HepG2 (cell line): ENCODE results near the gene AP2S1. TPM values are rescaled to one million over a fixed set of nuclear protein-coding genes. Genes with fewer than 3 reads are reported as not detected.

Experiments
- ATRX ChIP-seq: sonication (generic); formaldehyde crosslinking; IDR thresholded peaks from 2 replicates; pipeline ENCODE4 v1.4.0; 2020; ENCODE audit warnings: missing genetic modification reagents, borderline replicate concordance
- IKZF4 ChIP-seq: sonication (generic); formaldehyde crosslinking; IDR thresholded peaks from 2 replicates; pipeline ENCODE4 v1.5.1; 2020; ENCODE audit warnings: borderline replicate concordance, mild to moderate bottlenecking, low read depth, missing genetic modification reagents; ENCODE audit errors: not compliant biosample characterization
- IRF2 ChIP-seq: IDR thresholded peaks from 2 replicates; pipeline ENCODE4 v1.6.1; 2018; ENCODE audit warnings: missing genetic modification reagents, missing compliant biosample characterization
- POGZ ChIP-seq: sonication (generic); formaldehyde crosslinking; IDR thresholded peaks from 2 replicates; pipeline ENCODE4 v1.4.0; 2020; ENCODE audit warnings: mild to moderate bottlenecking, missing genetic modification reagents
- SALL1 ChIP-seq: sonication (generic); formaldehyde crosslinking; IDR thresholded peaks from 2 replicates; pipeline ENCODE4 v1.8.0; 2022; ENCODE audit warnings: mild to moderate bottlenecking, missing genetic modification reagents
- SNAI1 ChIP-seq: sonication (generic); formaldehyde crosslinking; IDR thresholded peaks from 2 replicates; pipeline ENCODE4 v1.5.0; 2020; ENCODE audit warnings: mild to moderate bottlenecking, missing genetic modification reagents, borderline replicate concordance
- ZMYM2 ChIP-seq: sonication (generic); formaldehyde crosslinking; IDR thresholded peaks from 2 replicates; pipeline ENCODE4 v1.8.0; 2022; ENCODE audit warnings: mild to moderate bottlenecking, missing genetic modification reagents
- ZNF17 ChIP-seq: sonication (generic); formaldehyde crosslinking; IDR thresholded peaks from 2 replicates; pipeline ENCODE4 v1.5.0; 2020; ENCODE audit warnings: mild to moderate bottlenecking, missing genetic modification reagents
- ZNF292 ChIP-seq: sonication (generic); formaldehyde crosslinking; IDR thresholded peaks from 2 replicates; pipeline ENCODE4 v1.8.1; 2022; ENCODE audit warnings: mild to moderate bottlenecking, low read depth, missing genetic modification reagents, borderline replicate concordance
- ZNF7 ChIP-seq: IDR thresholded peaks from 2 replicates; pipeline ENCODE4 v1.6.1; 2016; ENCODE audit warnings: missing biosample characterization, missing genetic modification reagents
- ZNF766 ChIP-seq: sonication (generic); formaldehyde crosslinking; IDR thresholded peaks from 2 replicates; pipeline ENCODE4 v1.5.0; 2020; ENCODE audit warnings: missing genetic modification reagents, borderline replicate concordance
- ZNF768 ChIP-seq: sonication (generic); formaldehyde crosslinking; IDR thresholded peaks from 2 replicates; pipeline ENCODE4 v1.4.0; 2020; ENCODE audit warnings: missing genetic modification reagents
- ZSCAN22 ChIP-seq: sonication (generic); formaldehyde crosslinking; IDR thresholded peaks from 2 replicates; pipeline ENCODE4 v1.4.0; 2020; ENCODE audit warnings: mild to moderate bottlenecking, missing genetic modification reagents
- polyA plus RNA-seq, 8 experiments: library from polyadenylated mRNA; depleted of rRNA in 3 of 8; stranded (reverse) in 7 of 8; unstranded in 1 of 8; fragments of >200 nt; fragmentation: Illumina TruSeq in 4 of 8; extraction: Trizol in 4 of 8; gene quantifications; 2 replicates each; pipeline versions ENCODE4 v1.2.1 to v1.2.3, GENCODE V29; 2011 to 2016; ENCODE audit warnings: low read depth in 4 of 8, missing spikeins in 1 of 8, mixed read lengths in 1 of 8; ENCODE audit not compliant: insufficient read depth in 1 of 8
- total RNA-seq, 5 experiments: library from RNA; depleted of rRNA; stranded (reverse); fragments of >200 nt; fragmentation: Illumina TruSeq; extraction: Trizol; gene quantifications; 2 replicates each; pipeline ENCODE4 v1.2.3, GENCODE V29; 2016; ENCODE audit warnings: low read depth in 1 of 5
- TF ChIP-seq, protein P1 (sequence below): sonication (generic); formaldehyde crosslinking; IDR thresholded peaks from 2 replicates; pipeline ENCODE4 v1.9.0; 2021; ENCODE audit warnings: missing genetic modification reagents, mild to moderate bottlenecking, borderline replicate concordance
- TF ChIP-seq, protein P2 (sequence below): sonication (generic); formaldehyde crosslinking; IDR thresholded peaks from 2 replicates; pipeline ENCODE4 v1.8.0; 2022; ENCODE audit warnings: mild to moderate bottlenecking, missing genetic modification reagents; ENCODE audit not compliant: insufficient replicate concordance
- TF ChIP-seq, protein P3 (sequence below): sonication (generic); formaldehyde crosslinking; IDR thresholded peaks from 2 replicates; pipeline ENCODE4 v1.4.0; 2020; ENCODE audit warnings: missing genetic modification reagents
- TF ChIP-seq, protein P4 (sequence below): sonication (generic); formaldehyde crosslinking; IDR thresholded peaks from 2 replicates; pipeline ENCODE4 v1.5.0; 2020; ENCODE audit warnings: missing genetic modification reagents
- TF ChIP-seq, protein P5 (sequence below): sonication (generic); formaldehyde crosslinking; IDR thresholded peaks from 2 replicates; pipeline ENCODE4 v1.9.0; 2021; ENCODE audit warnings: mild to moderate bottlenecking, missing genetic modification reagents

Gene AP2S1
- total and polyA plus RNA-seq, 2 of the 13 experiments (the other 11 are each of a cell fraction or from before 2014, with no cell fraction given), result 45.2 to 86.1 TPM

DNA sequence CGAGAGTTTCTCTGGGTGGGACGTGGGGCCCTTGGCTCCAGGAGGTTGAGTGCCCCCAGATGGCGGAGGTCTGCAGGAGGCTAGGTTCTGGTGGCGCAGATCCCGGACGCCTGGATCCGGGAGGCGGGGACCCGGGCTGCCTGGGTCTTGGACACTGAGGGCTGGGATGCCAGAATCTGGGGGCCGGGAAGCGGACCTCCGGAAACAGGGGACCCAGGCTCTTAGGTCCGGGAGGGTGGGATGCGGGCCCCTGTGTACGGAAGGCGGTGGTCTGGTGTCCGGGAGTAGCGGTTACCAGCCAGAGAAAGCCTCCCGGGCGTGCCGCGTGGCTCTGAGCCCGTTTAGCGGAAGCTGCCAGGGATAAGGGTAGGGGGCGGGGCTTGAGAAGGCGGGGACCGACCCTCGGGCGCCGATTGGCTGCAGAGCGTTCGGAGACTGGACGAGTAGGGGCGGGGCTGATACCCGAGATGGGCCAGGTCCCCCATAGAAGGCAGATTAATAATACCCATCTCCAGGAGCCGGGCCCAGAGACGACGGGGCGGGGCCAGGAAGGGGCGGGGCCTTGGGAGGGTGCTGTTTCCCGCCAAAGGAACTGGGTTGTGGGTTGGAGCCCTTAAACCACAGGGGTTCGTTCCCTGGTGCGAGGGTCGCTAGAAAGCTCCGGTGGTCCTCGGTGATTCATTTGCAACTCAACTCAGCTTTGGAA lies 62.2 kb downstream of the AP2S1 start, which contains the start of gene SLC1A5 (continued):
- TF ChIP-seq, protein P1, sequence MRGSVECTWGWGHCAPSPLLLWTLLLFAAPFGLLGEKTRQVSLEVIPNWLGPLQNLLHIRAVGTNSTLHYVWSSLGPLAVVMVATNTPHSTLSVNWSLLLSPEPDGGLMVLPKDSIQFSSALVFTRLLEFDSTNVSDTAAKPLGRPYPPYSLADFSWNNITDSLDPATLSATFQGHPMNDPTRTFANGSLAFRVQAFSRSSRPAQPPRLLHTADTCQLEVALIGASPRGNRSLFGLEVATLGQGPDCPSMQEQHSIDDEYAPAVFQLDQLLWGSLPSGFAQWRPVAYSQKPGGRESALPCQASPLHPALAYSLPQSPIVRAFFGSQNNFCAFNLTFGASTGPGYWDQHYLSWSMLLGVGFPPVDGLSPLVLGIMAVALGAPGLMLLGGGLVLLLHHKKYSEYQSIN (CRISPR knock-in tag), result no peak
- TF ChIP-seq, protein P2, sequence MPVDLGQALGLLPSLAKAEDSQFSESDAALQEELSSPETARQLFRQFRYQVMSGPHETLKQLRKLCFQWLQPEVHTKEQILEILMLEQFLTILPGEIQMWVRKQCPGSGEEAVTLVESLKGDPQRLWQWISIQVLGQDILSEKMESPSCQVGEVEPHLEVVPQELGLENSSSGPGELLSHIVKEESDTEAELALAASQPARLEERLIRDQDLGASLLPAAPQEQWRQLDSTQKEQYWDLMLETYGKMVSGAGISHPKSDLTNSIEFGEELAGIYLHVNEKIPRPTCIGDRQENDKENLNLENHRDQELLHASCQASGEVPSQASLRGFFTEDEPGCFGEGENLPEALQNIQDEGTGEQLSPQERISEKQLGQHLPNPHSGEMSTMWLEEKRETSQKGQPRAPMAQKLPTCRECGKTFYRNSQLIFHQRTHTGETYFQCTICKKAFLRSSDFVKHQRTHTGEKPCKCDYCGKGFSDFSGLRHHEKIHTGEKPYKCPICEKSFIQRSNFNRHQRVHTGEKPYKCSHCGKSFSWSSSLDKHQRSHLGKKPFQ (CRISPR knock-in tag), result peak; percentile 84
- TF ChIP-seq SNAI1 (no peak), SALL1 (CRISPR knock-in tag) (peak; percentile 78), ZSCAN22 (CRISPR knock-in tag) (peak; percentile 49; the same call in 1 of the 2 replicates), ZNF768 (peak; percentile 68), ATRX (no peak), ZMYM2 (0 out of 2 replicates have a peak, but pooled peaks have one; percentile 41), ZNF292 (CRISPR knock-in tag) (no peak), IKZF4 (peak; percentile 24), ZNF17 (no peak), POGZ (CRISPR knock-in tag) (peak; percentile 53; the same call in 1 of the 2 replicates), ZNF766 (peak; percentile 83; the same call in 1 of the 2 replicates), ZNF7 (CRISPR knock-in tag) (no peak), IRF2 (peak; percentile 72)
- TF ChIP-seq, protein P3, sequence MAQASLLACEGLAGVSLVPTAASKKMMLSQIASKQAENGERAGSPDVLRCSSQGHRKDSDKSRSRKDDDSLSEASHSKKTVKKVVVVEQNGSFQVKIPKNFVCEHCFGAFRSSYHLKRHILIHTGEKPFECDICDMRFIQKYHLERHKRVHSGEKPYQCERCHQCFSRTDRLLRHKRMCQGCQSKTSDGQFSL (CRISPR knock-in tag), result 0 out of 2 replicates have a peak, but pooled peaks have one; percentile 35
- TF ChIP-seq, protein P4, sequence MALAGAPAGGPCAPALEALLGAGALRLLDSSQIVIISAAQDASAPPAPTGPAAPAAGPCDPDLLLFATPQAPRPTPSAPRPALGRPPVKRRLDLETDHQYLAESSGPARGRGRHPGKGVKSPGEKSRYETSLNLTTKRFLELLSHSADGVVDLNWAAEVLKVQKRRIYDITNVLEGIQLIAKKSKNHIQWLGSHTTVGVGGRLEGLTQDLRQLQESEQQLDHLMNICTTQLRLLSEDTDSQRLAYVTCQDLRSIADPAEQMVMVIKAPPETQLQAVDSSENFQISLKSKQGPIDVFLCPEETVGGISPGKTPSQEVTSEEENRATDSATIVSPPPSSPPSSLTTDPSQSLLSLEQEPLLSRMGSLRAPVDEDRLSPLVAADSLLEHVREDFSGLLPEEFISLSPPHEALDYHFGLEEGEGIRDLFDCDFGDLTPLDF, result peak; percentile 71
- TF ChIP-seq, protein P5, sequence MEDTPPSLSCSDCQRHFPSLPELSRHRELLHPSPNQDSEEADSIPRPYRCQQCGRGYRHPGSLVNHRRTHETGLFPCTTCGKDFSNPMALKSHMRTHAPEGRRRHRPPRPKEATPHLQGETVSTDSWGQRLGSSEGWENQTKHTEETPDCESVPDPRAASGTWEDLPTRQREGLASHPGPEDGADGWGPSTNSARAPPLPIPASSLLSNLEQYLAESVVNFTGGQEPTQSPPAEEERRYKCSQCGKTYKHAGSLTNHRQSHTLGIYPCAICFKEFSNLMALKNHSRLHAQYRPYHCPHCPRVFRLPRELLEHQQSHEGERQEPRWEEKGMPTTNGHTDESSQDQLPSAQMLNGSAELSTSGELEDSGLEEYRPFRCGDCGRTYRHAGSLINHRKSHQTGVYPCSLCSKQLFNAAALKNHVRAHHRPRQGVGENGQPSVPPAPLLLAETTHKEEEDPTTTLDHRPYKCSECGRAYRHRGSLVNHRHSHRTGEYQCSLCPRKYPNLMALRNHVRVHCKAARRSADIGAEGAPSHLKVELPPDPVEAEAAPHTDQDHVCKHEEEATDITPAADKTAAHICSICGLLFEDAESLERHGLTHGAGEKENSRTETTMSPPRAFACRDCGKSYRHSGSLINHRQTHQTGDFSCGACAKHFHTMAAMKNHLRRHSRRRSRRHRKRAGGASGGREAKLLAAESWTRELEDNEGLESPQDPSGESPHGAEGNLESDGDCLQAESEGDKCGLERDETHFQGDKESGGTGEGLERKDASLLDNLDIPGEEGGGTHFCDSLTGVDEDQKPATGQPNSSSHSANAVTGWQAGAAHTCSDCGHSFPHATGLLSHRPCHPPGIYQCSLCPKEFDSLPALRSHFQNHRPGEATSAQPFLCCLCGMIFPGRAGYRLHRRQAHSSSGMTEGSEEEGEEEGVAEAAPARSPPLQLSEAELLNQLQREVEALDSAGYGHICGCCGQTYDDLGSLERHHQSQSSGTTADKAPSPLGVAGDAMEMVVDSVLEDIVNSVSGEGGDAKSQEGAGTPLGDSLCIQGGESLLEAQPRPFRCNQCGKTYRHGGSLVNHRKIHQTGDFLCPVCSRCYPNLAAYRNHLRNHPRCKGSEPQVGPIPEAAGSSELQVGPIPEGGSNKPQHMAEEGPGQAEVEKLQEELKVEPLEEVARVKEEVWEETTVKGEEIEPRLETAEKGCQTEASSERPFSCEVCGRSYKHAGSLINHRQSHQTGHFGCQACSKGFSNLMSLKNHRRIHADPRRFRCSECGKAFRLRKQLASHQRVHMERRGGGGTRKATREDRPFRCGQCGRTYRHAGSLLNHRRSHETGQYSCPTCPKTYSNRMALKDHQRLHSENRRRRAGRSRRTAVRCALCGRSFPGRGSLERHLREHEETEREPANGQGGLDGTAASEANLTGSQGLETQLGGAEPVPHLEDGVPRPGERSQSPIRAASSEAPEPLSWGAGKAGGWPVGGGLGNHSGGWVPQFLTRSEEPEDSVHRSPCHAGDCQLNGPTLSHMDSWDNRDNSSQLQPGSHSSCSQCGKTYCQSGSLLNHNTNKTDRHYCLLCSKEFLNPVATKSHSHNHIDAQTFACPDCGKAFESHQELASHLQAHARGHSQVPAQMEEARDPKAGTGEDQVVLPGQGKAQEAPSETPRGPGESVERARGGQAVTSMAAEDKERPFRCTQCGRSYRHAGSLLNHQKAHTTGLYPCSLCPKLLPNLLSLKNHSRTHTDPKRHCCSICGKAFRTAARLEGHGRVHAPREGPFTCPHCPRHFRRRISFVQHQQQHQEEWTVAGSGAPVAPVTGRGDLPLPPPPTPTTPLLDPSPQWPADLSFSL (CRISPR knock-in tag), result no peak
